Mammary epithelial cell (primary cell): Measurements from ENCODE around the gene FIGN.

Experiments used
- CTCF ChIP-seq, 2 donors: IDR thresholded peaks in 1 of 2; conservative IDR thresholded peaks in 1 of 2; 2 replicates each; pipeline ENCODE4 v1.5.1; 2011 to 2012; ENCODE audit warnings: inconsistent platforms in 2 of 2, low read length in 2 of 2, mild to moderate bottlenecking in 2 of 2, control low read depth in 1 of 2, low read depth in 1 of 2; ENCODE audit not compliant: insufficient read depth in 1 of 2; ENCODE audit errors: extremely low read depth in 1 of 2
- EZH2 ChIP-seq: IDR thresholded peaks from 2 replicates; pipeline ENCODE4 v1.6.1; 2012; ENCODE audit warnings: low read length, inconsistent platforms, borderline replicate concordance

- TF ChIP-seq CTCF (conservative IDR thresholded peaks at IDR 0.05 in 1 of 2, IDR thresholded peaks at IDR 0.05 in 1 of 2; ENCODE audit: extremely low read depth in 1 of 2, insufficient read depth in 1 of 2, low read depth in 1 of 2, low read length in 2 of 2) (no peak), EZH2 (no peak)
These were observed 16.5 kb upstream of the FIGN start for GRCh38 chr2:163752267-163752666.
